Panc1 (cell line): ENCODE results near the gene SCN10A. TPM values are rescaled to one million over a fixed set of nuclear protein-coding genes. Genes with fewer than 3 reads are reported as not detected.

Experiments
- ATAC-seq: fragments of 200-7000 bp; cut with Tn5 transposase; 2 replicates; pipeline ENCODE4 v1.9.1; 2020; ENCODE audit warnings: mild to moderate bottlenecking, moderate library complexity
- BruUV-seq: library from RNA; stranded (reverse); fragments of 400-500 nt; replicated peaks from 2 replicates; lab custom pipeline; 2021; lab: Mats Ljungman, UMichigan
- CTCF ChIA-PET: fragments of 300-600 bp; sonication (Branson Sonifier 250); formaldehyde crosslinking; loops from one replicate; lab custom pipeline; 2022; ENCODE audit warnings: antibody characterized with exemption; lab: Charles Lee
- POLR2A ChIA-PET: fragments of 300-600 bp; sonication (Branson Sonifier 250); formaldehyde crosslinking; loops from one replicate; lab custom pipeline; 2022; ENCODE audit warnings: antibody characterized with exemption; lab: Charles Lee
- DNase-seq: peaks from one replicate; pipeline ENCODE4 v3.0.0-alpha.2; 2010; ENCODE audit warnings: low read depth, low spot score
- H3K27ac ChIP-seq: 2 replicates; pipeline ENCODE4 v1.5.1; 2011; ENCODE audit warnings: mild to moderate bottlenecking, low read length, inconsistent platforms
- H3K27me3 ChIP-seq: fragments of 200-500 bp; sonication (Bioruptor generic); 2 replicates; pipeline ENCODE4 v1.6.0; 2014; ENCODE audit warnings: low read length, inconsistent platforms; ENCODE audit not compliant: control insufficient read depth, insufficient read depth
- H3K36me3 ChIP-seq: fragments of 200-500 bp; sonication (Bioruptor generic); 2 replicates; pipeline ENCODE4 v1.5.1; 2014; ENCODE audit warnings: inconsistent platforms, mild to moderate bottlenecking, low read length, moderate library complexity; ENCODE audit not compliant: control insufficient read depth, insufficient read depth
- H3K4me1 ChIP-seq: 2 replicates; pipeline ENCODE4 v1.5.1; 2011; ENCODE audit warnings: inconsistent platforms, mild to moderate bottlenecking, low read length, moderate library complexity; ENCODE audit not compliant: control insufficient read depth, insufficient read depth
- H3K4me3 ChIP-seq, 2 experiments: 2 replicates each; pipeline ENCODE4 v1.5.1; 2011 to 2012; ENCODE audit warnings: low read depth in 2 of 2, low read length in 2 of 2, mild to moderate bottlenecking in 2 of 2, inconsistent platforms in 1 of 2, moderate library complexity in 1 of 2
- H3K9me3 ChIP-seq: fragments of 200-500 bp; sonication (Bioruptor generic); 2 replicates; pipeline ENCODE4 v1.5.1; 2014; ENCODE audit warnings: low read depth, mild to moderate bottlenecking, inconsistent platforms, low read length, moderate library complexity; ENCODE audit not compliant: control insufficient read depth, insufficient read depth
- POLR2AphosphoS5 ChIP-seq: IDR thresholded peaks from 2 replicates; pipeline ENCODE4 v1.6.1; 2012; ENCODE audit warnings: mild to moderate bottlenecking, low read depth, low read length, moderate library complexity
- SIN3A ChIP-seq: IDR thresholded peaks from 2 replicates; pipeline ENCODE4 v1.6.1; 2012; ENCODE audit warnings: low read depth, mild to moderate bottlenecking, low read length, moderate library complexity, borderline replicate concordance; ENCODE audit not compliant: insufficient read depth
- TCF7L2 ChIP-seq: IDR thresholded peaks from 2 replicates; pipeline ENCODE4 v1.6.1; 2011; ENCODE audit warnings: mild to moderate bottlenecking, low read depth, low read length, inconsistent platforms
- in situ Hi-C: cut with HindIII; loops from 2 replicates; pipeline ENCODE4 v1.10.0; 2016; ENCODE audit warnings: low sequenced_read_pairs, low pct_unique_long_range_greater_than_20kb
- intact Hi-C: fragments of 100-400 bp; cut with micrococcal nuclease; formaldehyde crosslinking; loops from one replicate; pipeline ENCODE4 v1.10.0; 2022; ENCODE audit not compliant: unreplicated experiment
- total RNA-seq: library from RNA; stranded (reverse); gene quantifications from one replicate; pipeline ENCODE4 v1.2.1, GENCODE V29; 2021; ENCODE audit not compliant: unreplicated experiment
- TF ChIP-seq, protein P1 (sequence below), 2 experiments: IDR thresholded peaks; 2 replicates each; pipeline ENCODE4 v1.6.1; 2011 to 2012; ENCODE audit warnings: low read depth in 2 of 2, control low read depth in 1 of 2, low read length in 1 of 2, mild to moderate bottlenecking in 1 of 2, moderate library complexity in 1 of 2; ENCODE audit not compliant: insufficient read depth in 1 of 2
- TF ChIP-seq, protein P2 (sequence below): fragments of 450-650 bp; IDR thresholded peaks from 2 replicates; pipeline ENCODE4 v1.5.1; 2017; ENCODE audit warnings: mild to moderate bottlenecking

The SCN10A gene
- total RNA-seq, 1 experiment from 2014 or later, result not detected

- Histone ChIP-seq H3K9me3 (no peaks in the 10 kb centered on the region), H3K27me3 (no peaks in the 10 kb centered on the region), H3K4me3 (no peak overlapping the region), H3K4me1 (no peaks in the 10 kb centered on the region; the same call in 1 of the 2 replicates), H3K27ac (no peak overlapping the region), H3K36me3 (no peaks in the 10 kb centered on the region)
- intact Hi-C loops, result no loop called here
- POLR2A ChIA-PET, result no interaction called here
- TF ChIP-seq, protein P1, sequence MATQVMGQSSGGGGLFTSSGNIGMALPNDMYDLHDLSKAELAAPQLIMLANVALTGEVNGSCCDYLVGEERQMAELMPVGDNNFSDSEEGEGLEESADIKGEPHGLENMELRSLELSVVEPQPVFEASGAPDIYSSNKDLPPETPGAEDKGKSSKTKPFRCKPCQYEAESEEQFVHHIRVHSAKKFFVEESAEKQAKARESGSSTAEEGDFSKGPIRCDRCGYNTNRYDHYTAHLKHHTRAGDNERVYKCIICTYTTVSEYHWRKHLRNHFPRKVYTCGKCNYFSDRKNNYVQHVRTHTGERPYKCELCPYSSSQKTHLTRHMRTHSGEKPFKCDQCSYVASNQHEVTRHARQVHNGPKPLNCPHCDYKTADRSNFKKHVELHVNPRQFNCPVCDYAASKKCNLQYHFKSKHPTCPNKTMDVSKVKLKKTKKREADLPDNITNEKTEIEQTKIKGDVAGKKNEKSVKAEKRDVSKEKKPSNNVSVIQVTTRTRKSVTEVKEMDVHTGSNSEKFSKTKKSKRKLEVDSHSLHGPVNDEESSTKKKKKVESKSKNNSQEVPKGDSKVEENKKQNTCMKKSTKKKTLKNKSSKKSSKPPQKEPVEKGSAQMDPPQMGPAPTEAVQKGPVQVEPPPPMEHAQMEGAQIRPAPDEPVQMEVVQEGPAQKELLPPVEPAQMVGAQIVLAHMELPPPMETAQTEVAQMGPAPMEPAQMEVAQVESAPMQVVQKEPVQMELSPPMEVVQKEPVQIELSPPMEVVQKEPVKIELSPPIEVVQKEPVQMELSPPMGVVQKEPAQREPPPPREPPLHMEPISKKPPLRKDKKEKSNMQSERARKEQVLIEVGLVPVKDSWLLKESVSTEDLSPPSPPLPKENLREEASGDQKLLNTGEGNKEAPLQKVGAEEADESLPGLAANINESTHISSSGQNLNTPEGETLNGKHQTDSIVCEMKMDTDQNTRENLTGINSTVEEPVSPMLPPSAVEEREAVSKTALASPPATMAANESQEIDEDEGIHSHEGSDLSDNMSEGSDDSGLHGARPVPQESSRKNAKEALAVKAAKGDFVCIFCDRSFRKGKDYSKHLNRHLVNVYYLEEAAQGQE (IDR thresholded peaks at IDR 0.05; ENCODE audit: insufficient read depth in 1 of 2, low read depth in 2 of 2, low read length in 1 of 2), result no peak
- TF ChIP-seq, protein P2, sequence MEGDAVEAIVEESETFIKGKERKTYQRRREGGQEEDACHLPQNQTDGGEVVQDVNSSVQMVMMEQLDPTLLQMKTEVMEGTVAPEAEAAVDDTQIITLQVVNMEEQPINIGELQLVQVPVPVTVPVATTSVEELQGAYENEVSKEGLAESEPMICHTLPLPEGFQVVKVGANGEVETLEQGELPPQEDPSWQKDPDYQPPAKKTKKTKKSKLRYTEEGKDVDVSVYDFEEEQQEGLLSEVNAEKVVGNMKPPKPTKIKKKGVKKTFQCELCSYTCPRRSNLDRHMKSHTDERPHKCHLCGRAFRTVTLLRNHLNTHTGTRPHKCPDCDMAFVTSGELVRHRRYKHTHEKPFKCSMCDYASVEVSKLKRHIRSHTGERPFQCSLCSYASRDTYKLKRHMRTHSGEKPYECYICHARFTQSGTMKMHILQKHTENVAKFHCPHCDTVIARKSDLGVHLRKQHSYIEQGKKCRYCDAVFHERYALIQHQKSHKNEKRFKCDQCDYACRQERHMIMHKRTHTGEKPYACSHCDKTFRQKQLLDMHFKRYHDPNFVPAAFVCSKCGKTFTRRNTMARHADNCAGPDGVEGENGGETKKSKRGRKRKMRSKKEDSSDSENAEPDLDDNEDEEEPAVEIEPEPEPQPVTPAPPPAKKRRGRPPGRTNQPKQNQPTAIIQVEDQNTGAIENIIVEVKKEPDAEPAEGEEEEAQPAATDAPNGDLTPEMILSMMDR, result no peak
- TF ChIP-seq TCF7L2 (no peak), SIN3A (no peak), POLR2AphosphoS5 (no peak)
- no TSS peak for BruUV-seq
- in situ Hi-C loops, result no loop called here
- DNase-seq (no peak), ATAC-seq (0 out of 2 replicates have a peak, but pooled peaks have one; percentile 58)
- CTCF ChIA-PET, result no interaction called here
Measured at GRCh38 chr3:38829404-38829803, 13.4 kb upstream of the SCN10A start.

DNA sequence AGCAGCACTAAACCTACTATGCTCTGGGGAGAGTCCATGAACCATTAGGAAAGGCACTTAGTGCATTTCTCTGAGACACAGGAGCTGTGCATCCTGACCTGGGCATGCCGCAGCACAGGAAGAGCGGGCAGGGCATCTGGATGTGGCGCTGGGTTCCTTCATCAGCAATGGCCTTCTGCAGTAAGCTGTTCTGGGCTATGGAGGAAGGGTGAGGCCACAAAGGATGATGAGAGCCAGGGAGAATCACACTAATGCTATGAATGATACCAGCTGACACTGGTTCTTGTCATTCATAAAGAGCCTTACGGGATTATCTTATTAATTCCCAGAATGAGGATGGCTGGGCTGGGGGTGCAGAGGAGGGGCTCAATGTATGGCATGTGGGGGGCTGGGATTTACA, 12.7 kb upstream of the SCN10A start:
- ChIA-PET CTCF (interaction anchor here (0.6 kb wide), 1 partner anchor 768 kb away, joined by 3 read pairs; no protein-coding TSS in a partner anchor), POLR2A (no interaction called here)
- H3K27ac ChIP-seq, result no peak overlapping the region
- in situ Hi-C loops, result no loop called here
- no peak for ATAC-seq
- no peaks in the 10 kb centered on the region for H3K27me3 ChIP-seq
- H3K9me3 ChIP-seq, result no peaks in the 10 kb centered on the region
- TF ChIP-seq, protein P2, result no peak
- no peak for TF ChIP-seq SIN3A
- TF ChIP-seq POLR2AphosphoS5, result no peak
- no peak for TF ChIP-seq TCF7L2
- TF ChIP-seq, protein P1 (IDR thresholded peaks at IDR 0.05; ENCODE audit: insufficient read depth in 1 of 2, low read depth in 2 of 2, low read length in 1 of 2), result no peak
- no peak for DNase-seq
- no peak overlapping the region for H3K4me3 ChIP-seq
- intact Hi-C loops, result no loop called here
- no peaks in the 10 kb centered on the region for H3K4me1 ChIP-seq
- H3K36me3 ChIP-seq, result no peaks in the 10 kb centered on the region
- no TSS peak for BruUV-seq
